ENCODE results near the gene CDK9. TPM values are rescaled to one million over a fixed set of nuclear protein-coding genes. Genes with fewer than 3 reads are reported as not detected.

Gene CDK9
- total and polyA plus RNA-seq, 2 of the 4 experiments (the other 2 are of a cell fraction) = 30.3 to 49.9 TPM

- in situ Hi-C loops (cut with MboI; ENCODE audit: low sequenced_read_pairs) (no loop called here), intact Hi-C loops (cut with micrococcal nuclease) (loop anchor here (5.0 kb wide), 1 partner anchor 375 kb away; no protein-coding TSS in a partner anchor), dilution Hi-C loops (cut with HindIII; ENCODE audit: low sequenced_read_pairs, unreplicated experiment) (no loop called here)
- no peak overlapping the region for H2AK5ac ChIP-seq (ENCODE audit: low read depth, low read length)
- no peak overlapping the region for H2BK15ac ChIP-seq (ENCODE audit: low read depth, low read length)
- TF ChIP-seq CEBPB (IDR thresholded peaks at IDR 0.05; ENCODE audit: low read depth, low read length) (0 out of 2 replicates have a peak, but pooled peaks have one; percentile 6), CTCF (conservative IDR thresholded peaks at IDR 0.05; ENCODE audit: low read depth, low read length) (no peak)
- H2AFZ ChIP-seq (replicated peaks; ENCODE audit: low read length, poor library complexity) = peak overlapping the region; percentile 84
- no peaks in the 10 kb centered on the region for H3K9me3 ChIP-seq (ENCODE audit: control insufficient read depth, insufficient read depth, low read length)
- H3K56ac ChIP-seq (ENCODE audit: extremely low read depth, insufficient read depth, low read length) = no peak overlapping the region
- ATAC-seq (ENCODE audit: low read depth) (peak; percentile 72), DNase-seq (peak; percentile 62)
- no peak overlapping the region for H3K14ac ChIP-seq (replicated peaks; ENCODE audit: low read depth, low read length)
- no peak overlapping the region for H2AK9ac ChIP-seq (replicated peaks; ENCODE audit: low read depth, low read length, poor library complexity)
- peaks cover 19% of the 10 kb centered on the region for H3K27me3 ChIP-seq (ENCODE audit: control insufficient read depth, insufficient read depth, low read length)
- no peak overlapping the region for H3K4ac ChIP-seq (ENCODE audit: low read depth, low read length)
- no peak overlapping the region for H3K23ac ChIP-seq (ENCODE audit: low read depth, low read length)
- H3K4me3 ChIP-seq (ENCODE audit: insufficient read depth, low read depth, low read length) = peak overlapping the region; percentile 18; the same call in 1 of the 2 replicates
- no peak overlapping the region for H2BK120ac ChIP-seq (ENCODE audit: low read depth, low read length)
- H4K91ac ChIP-seq (ENCODE audit: insufficient read depth, low read depth, low read length) = no peak overlapping the region
- H2BK5ac ChIP-seq (ENCODE audit: low read depth, low read length, poor library complexity, severe bottlenecking) = no peak overlapping the region
- no peak overlapping the region for H2BK20ac ChIP-seq (ENCODE audit: low read depth, low read length)
- H3K9ac ChIP-seq (ENCODE audit: low read depth, low read length) = no peak overlapping the region
- no peak overlapping the region for H3K27ac ChIP-seq (ENCODE audit: insufficient read depth, low read length)
- H3K4me2 ChIP-seq (ENCODE audit: low read depth, low read length) = peak overlapping the region; percentile 50
- H4K5ac ChIP-seq (ENCODE audit: low read depth, low read length) = no peak overlapping the region
- H3K18ac ChIP-seq (ENCODE audit: low read depth, low read length) = no peak overlapping the region
- H4K20me1 ChIP-seq (ENCODE audit: insufficient read depth, low read length) = peaks cover 7% of the 10 kb centered on the region; the same call in 1 of the 2 replicates
- H3K4me1 ChIP-seq (ENCODE audit: control insufficient read depth, insufficient read depth, low read length) = no peaks in the 10 kb centered on the region
- 0 out of 2 replicates have a peak, but pooled peaks cover 5% of the 10 kb centered on the region for H3K9me1 ChIP-seq (ENCODE audit: insufficient read depth, low read length)
- H3K79me1 ChIP-seq (ENCODE audit: low read depth in 1 of 2, low read length in 2 of 2) = no peaks in the 10 kb centered on the region
- BruUV-seq (replicated peaks) = no TSS peak
- H4K8ac ChIP-seq (ENCODE audit: low read depth in 2 of 2, low read length in 2 of 2) = no peak overlapping the region
- ChIA-PET POLR2A (ENCODE audit: unreplicated experiment) (no interaction called here), CTCF (no interaction called here)
- H3K36me3 ChIP-seq (ENCODE audit: control insufficient read depth, insufficient read depth, low read length) = no peaks in the 10 kb centered on the region
- 25% methylated on average over 11 of the region's 33 CpGs; no CpG with 5 or more reads in 1 of the 2 experiments for WGBS, 2 experiments (ENCODE audit: extremely low coverage in 2 of 2, insufficient read length in 1 of 2)
Measured at GRCh38 chr9:127742435-127743088, 43.3 kb upstream of the CDK9 start.
